Nephron progenitor cell (in vitro differentiated cells): ENCODE measurements around the gene TMTC1.

Experiments used
- DNase-seq: peaks from one replicate; pipeline ENCODE4 v3.0.0; 2021
- H3K27ac Mint-ChIP-seq: 2 replicates; pipeline ENCODE4 v1.8.0; 2021; ENCODE audit warnings: mild to moderate bottlenecking, moderate library complexity, mixed read lengths
- H3K27me3 Mint-ChIP-seq: 2 replicates; pipeline ENCODE4 v1.8.0; 2021; ENCODE audit warnings: mild to moderate bottlenecking, low read depth, mixed read lengths; ENCODE audit not compliant: poor library complexity
- H3K36me3 Mint-ChIP-seq: 2 replicates; pipeline ENCODE4 v1.8.0; 2021; ENCODE audit warnings: low read depth, mixed read lengths
- H3K4me1 Mint-ChIP-seq: 2 replicates; pipeline ENCODE4 v1.8.0; 2021; ENCODE audit warnings: mixed read lengths
- H3K4me3 Mint-ChIP-seq: 2 replicates; pipeline ENCODE4 v1.8.0; 2021; ENCODE audit warnings: mild to moderate bottlenecking, moderate library complexity, mixed read lengths
- H3K9me3 Mint-ChIP-seq: 2 replicates; pipeline ENCODE4 v1.8.0; 2021; ENCODE audit warnings: mild to moderate bottlenecking, moderate library complexity, mixed read lengths
- TF ChIP-seq, protein P1 (sequence below): fragments of 200-600 bp; sonication (generic); IDR thresholded peaks from 2 replicates; pipeline ENCODE4 v1.5.0; 2021; ENCODE audit warnings: antibody characterized with exemption

TMTC1 gene

DNA sequence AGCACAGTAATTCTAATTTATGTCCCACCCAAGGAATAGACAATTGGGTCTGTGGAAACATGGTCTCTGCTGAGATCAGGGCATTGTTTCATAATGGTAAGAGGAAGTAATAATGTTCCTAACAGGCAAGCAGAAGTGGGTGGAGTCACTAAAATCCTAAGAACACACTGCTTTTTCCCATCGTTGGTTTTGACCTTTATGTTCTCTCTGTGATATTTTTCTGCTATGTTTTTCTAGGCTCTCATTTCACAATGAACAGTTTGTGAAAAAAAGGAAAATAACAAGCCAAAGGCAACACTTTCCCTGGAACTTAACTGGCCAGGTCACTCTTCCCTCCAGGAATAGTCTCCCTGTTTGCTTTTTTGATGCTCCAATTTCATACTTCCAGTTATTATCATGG is 205.7 kb downstream of the TMTC1 start:
- H3K36me3 Mint-ChIP-seq: no peaks in the 10 kb centered on the region
- H3K27me3 Mint-ChIP-seq: no peaks in the 10 kb centered on the region
- no peak overlapping the region for H3K27ac Mint-ChIP-seq
- no peak for DNase-seq
- H3K4me1 Mint-ChIP-seq: peaks cover 44% of the 10 kb centered on the region
- TF ChIP-seq, protein P1, sequence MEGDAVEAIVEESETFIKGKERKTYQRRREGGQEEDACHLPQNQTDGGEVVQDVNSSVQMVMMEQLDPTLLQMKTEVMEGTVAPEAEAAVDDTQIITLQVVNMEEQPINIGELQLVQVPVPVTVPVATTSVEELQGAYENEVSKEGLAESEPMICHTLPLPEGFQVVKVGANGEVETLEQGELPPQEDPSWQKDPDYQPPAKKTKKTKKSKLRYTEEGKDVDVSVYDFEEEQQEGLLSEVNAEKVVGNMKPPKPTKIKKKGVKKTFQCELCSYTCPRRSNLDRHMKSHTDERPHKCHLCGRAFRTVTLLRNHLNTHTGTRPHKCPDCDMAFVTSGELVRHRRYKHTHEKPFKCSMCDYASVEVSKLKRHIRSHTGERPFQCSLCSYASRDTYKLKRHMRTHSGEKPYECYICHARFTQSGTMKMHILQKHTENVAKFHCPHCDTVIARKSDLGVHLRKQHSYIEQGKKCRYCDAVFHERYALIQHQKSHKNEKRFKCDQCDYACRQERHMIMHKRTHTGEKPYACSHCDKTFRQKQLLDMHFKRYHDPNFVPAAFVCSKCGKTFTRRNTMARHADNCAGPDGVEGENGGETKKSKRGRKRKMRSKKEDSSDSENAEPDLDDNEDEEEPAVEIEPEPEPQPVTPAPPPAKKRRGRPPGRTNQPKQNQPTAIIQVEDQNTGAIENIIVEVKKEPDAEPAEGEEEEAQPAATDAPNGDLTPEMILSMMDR: no peak
- no peaks in the 10 kb centered on the region for H3K9me3 Mint-ChIP-seq
- H3K4me3 Mint-ChIP-seq: no peak overlapping the region

DNA sequence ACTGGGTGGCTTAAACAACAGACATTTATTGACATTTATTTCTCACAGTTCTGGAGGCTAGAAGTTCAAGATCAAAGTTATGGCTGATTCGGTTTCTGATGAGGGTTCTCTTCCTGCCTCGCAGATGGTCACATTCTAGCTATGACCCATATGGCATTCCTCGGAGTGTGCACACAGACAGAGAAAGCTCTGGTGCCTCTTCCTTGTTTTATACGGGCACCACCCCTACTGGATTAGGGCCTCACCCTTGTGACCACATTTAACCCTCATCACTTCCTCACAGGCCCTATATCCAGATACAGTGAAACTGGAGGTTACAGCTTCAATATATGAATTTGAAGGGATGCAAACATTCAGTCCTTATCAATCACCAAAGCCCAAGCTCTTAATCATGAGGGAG is 209.2 kb downstream of the TMTC1 start:
- TF ChIP-seq, protein P1: no peak
- H3K9me3 Mint-ChIP-seq: no peaks in the 10 kb centered on the region
- no peak for DNase-seq
- no peaks in the 10 kb centered on the region for H3K36me3 Mint-ChIP-seq
- H3K27ac Mint-ChIP-seq: no peak overlapping the region
- H3K4me3 Mint-ChIP-seq: no peak overlapping the region
- H3K4me1 Mint-ChIP-seq: peaks cover 26% of the 10 kb centered on the region
- no peaks in the 10 kb centered on the region for H3K27me3 Mint-ChIP-seq

DNA sequence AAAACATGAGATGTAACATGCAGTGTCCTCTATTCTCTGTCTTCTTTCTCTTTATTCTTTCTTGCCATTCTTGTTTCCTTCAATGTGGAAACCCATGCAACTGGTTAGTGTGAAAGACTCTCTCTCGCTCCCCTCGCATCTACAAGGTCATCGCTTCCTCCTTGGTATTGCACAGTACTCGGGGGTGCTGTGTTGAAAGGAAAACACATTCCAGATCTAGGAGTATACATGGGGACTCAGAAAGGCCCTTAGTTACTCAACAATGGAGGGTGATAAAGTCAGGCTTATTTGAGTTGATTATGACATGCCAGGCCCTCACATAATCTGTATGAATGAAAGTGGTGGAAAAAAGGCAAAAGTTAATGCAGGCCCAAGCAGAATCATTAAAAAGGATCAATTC is 210.8 kb downstream of the TMTC1 start:
- Mint-ChIP-seq H3K4me1 (peaks cover 10% of the 10 kb centered on the region), H3K4me3 (no peak overlapping the region), H3K27me3 (no peaks in the 10 kb centered on the region), H3K27ac (no peak overlapping the region), H3K36me3 (no peaks in the 10 kb centered on the region), H3K9me3 (no peaks in the 10 kb centered on the region)
- TF ChIP-seq, protein P1: no peak
- DNase-seq: no peak

DNA sequence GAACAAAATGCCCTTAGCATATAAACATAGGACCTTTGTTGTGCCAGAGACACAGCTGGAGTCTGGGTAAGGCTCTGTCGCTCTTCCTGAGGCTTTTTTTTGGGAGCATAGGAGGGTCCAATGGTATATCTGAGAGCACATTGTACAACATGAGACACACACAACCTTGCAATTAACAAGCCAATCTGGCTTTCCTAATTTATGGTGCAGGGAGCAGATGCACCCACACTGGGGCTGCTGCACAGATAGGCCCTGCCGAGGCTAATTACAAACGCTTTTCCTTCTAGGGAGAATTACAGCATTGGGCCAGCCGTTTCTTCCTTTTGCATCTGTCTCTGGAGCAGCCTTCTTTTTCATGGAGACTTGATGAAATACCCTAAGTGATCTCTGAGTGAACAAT is 211.3 kb downstream of the TMTC1 start:
- Mint-ChIP-seq H3K27ac (no peak overlapping the region), H3K36me3 (no peaks in the 10 kb centered on the region), H3K9me3 (no peaks in the 10 kb centered on the region), H3K4me3 (no peak overlapping the region), H3K4me1 (peaks cover 9% of the 10 kb centered on the region), H3K27me3 (no peaks in the 10 kb centered on the region)
- TF ChIP-seq, protein P1: no peak
- no peak for DNase-seq

DNA sequence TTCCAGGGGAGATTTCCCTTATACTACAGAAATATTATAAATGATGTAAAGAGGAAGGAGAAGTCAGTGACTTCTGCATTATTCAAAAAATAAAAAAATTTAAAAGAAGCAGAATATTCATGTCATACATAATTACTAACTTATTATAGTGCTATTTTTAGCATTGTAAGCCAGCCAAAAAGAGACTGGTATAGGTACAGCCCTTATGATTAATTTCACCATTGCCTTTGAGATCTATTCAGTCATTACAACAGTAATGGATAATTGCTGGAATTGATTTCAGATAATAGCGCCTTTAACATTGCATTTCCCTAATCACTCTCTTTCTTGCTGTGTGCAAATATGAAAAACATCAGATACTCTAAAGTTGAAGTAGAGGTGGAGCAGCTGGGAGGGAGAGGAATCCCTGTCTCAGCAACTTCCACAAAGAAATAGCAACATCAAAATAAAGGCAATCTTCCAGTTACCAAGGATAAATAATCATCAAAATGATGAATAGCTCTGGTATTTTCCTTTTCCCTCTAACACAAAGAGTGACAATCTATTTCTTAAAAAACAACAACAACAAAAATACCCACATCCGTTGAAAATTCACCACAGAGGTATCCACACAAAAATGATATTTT is 214.5 kb downstream of the TMTC1 start:
- Mint-ChIP-seq H3K27ac (no peak overlapping the region), H3K27me3 (no peaks in the 10 kb centered on the region), H3K36me3 (peaks cover 12% of the 10 kb centered on the region), H3K9me3 (peaks cover 13% of the 10 kb centered on the region), H3K4me3 (no peak overlapping the region), H3K4me1 (peaks cover 30% of the 10 kb centered on the region)
- no peak for DNase-seq
- TF ChIP-seq, protein P1: no peak

DNA sequence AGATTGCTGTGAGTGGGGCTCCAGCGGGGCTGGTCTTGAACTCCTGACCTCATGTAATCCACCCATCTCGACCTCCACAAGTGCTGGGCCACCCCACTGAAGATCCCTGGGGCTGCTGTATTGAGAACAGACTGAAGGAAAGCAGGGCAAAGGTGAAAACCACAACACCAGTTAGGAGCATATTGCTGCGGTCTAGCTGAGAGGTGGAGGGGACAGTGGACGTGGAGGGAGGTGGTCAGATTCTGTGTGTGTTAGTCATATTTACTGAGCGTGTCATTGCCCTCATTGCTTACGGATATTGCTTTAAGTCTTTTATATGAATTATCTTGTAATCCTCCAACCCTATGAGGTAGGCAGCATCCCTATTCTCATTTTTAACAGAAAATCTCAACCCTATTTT is 217.3 kb downstream of the TMTC1 start:
- H3K36me3 Mint-ChIP-seq: peaks cover 18% of the 10 kb centered on the region
- H3K9me3 Mint-ChIP-seq: peaks cover 19% of the 10 kb centered on the region
- no peak overlapping the region for H3K4me3 Mint-ChIP-seq
- H3K4me1 Mint-ChIP-seq: peaks cover 47% of the 10 kb centered on the region
- H3K27me3 Mint-ChIP-seq: no peaks in the 10 kb centered on the region
- peak overlapping the region; percentile 28 for H3K27ac Mint-ChIP-seq
- TF ChIP-seq, protein P1: no peak
- no peak for DNase-seq
